Heart right ventricle (tissue), 16 donors: Measurements from ENCODE around the gene JPH2. TPM values are rescaled to one million over a fixed set of nuclear protein-coding genes. Genes with fewer than 3 reads are reported as not detected.

Source experiments
- ATAC-seq, 8 donors: fragments of 200-7000 bp; cut with Tn5 transposase; one replicate each; pipeline ENCODE4 v1.9.1; 2020; ENCODE audit warnings: mild to moderate bottlenecking in 8 of 8, moderate library complexity in 8 of 8, moderate number of reproducible peaks in 1 of 8
- DNase-seq, 2 donors: peaks; one replicate each; pipeline ENCODE4 v3.0.0-alpha.2; 2020
- H3K27ac ChIP-seq, 10 donors: fragments of 200-600 bp; sonication (generic) in 2 of 10; one replicate each; pipeline versions ENCODE4 v1.5.0 to v1.8.0; 2020 to 2022; ENCODE audit warnings: mild to moderate bottlenecking in 3 of 10
- H3K27me3 ChIP-seq, 7 donors: fragments of 200-600 bp; one replicate each; pipeline ENCODE4 v1.8.0; 2021 to 2022; ENCODE audit warnings: mild to moderate bottlenecking in 2 of 7
- H3K36me3 ChIP-seq, 9 donors: fragments of 200-600 bp; sonication (generic) in 1 of 9; one replicate each; pipeline versions ENCODE4 v1.5.0 to v1.8.0; 2020 to 2022; ENCODE audit warnings: mild to moderate bottlenecking in 2 of 9
- H3K4me1 ChIP-seq, 9 donors: fragments of 200-600 bp; sonication (generic) in 1 of 9; one replicate each; pipeline versions ENCODE4 v1.5.0 to v1.8.0; 2020 to 2022; ENCODE audit warnings: mild to moderate bottlenecking in 4 of 9
- H3K4me3 ChIP-seq, 10 donors: fragments of 200-600 bp; sonication (generic) in 2 of 10; one replicate each; pipeline versions ENCODE4 v1.5.0 to v1.8.0; 2020 to 2022; ENCODE audit warnings: mild to moderate bottlenecking in 7 of 10, moderate library complexity in 2 of 10
- H3K9me3 ChIP-seq, 11 donors: fragments of 200-600 bp in 10 of 11; sonication (generic) in 2 of 11; one replicate each; pipeline versions ENCODE4 v1.5.0 to v1.8.0; 2013 to 2022; ENCODE audit warnings: mild to moderate bottlenecking in 2 of 11, control low read depth in 1 of 11, moderate library complexity in 1 of 11
- CTCF ChIP-seq, 9 donors: fragments of 200-600 bp; sonication (generic) in 2 of 9; IDR thresholded peaks; one replicate each; pipeline versions ENCODE4 v1.5.0 to v1.8.0; 2021 to 2022; ENCODE audit warnings: antibody characterized with exemption in 9 of 9, mild to moderate bottlenecking in 5 of 9, moderate library complexity in 1 of 9
- WGBS, 2 donors: extraction: QIAGEN DNeasy Blood & Tissue Kit; methylation state at CpG; one replicate each; pipeline ENCODE4 v1.1.7; 2013; ENCODE audit warnings: inconsistent platforms in 1 of 2; 5-methylcytosine and 5-hydroxymethylcytosine counted together
- intact Hi-C, 10 donors: fragments of 100-400 bp; cut with DNase I; formaldehyde crosslinking; loops; one replicate each; pipeline versions ENCODE4 v1.11.1 to v1.14.2; 2022
- polyA plus RNA-seq, 2 donors: library from polyadenylated mRNA; stranded (reverse); fragments of 200-250 nt; gene quantifications; one replicate each; pipeline ENCODE4 v1.2.3, GENCODE V29; 2013
- total RNA-seq, 10 donors: library from RNA; stranded (reverse); fragmentation: NEBNext Ultra II Directional in 3 of 10; extraction: Animal tissue kit (Norgen Biotek cat#: 25700) in 3 of 10; gene quantifications; one replicate each; pipeline versions ENCODE4 v1.2.1 to v1.2.4, GENCODE V29; 2021 to 2023
- donor health status: Arrhythmogenic right ventricular cardiomyopathy.
- donor health status: ischemic (EF 13 %, LVEDD 7.1; RV severe dilation, severe dysfunction).
- donor health status: healthy with polysubstance abuse.
- donor health status: DM: no; HTN: yes; CAD: no.
- donor health status: DM: no; HTN: no; CAD: no.
- donor health status: ischemic (EF 25% LVEDD 6.9; RV normal size, moderate dysfunction).
- donor health status: ischemic (EF 25% LVEDD 5.7; RV mildly dilated, moderate dysfunction).
- donor health status: healthy.
- donor health status: DM: yes; HTN: yes; CAD: no.
- donor health status: Ischemic cardiomyopathy.
- donor health status: ischemic (EF 35%, LVEDD 5.7; RV mildly dilated, moderate dysfunction).
- donor health status: nonischemic (EF 11% LVEDD 7.7; RV severe dilation, severe dysfunction).
- donor health status: DM: yes; HTN: yes; CAD: no.
- donor health status: PGD.
- donor health status: ischemic (EF 29% LVEDD 5.4; RV normal size, mild dysfunction).
- donor health status: nonischemic (EF 23%, LVEDD 6.1; RV moderate dilation, normal function).

The JPH2 gene
- total and polyA plus RNA-seq, 12 donors: 61.9 to 215 (median 146) TPM

GRCh38 chr20:44118185-44119033 is 68.6 kb downstream of the JPH2 start:
- intact Hi-C loops: loop anchor here in 4 of 10 donors (2.0 to 10.0 kb wide), 4 partner anchors 68 to 186 kb away; partner anchors contain the start of gene JPH2 (in 1 of the 4)
- TF ChIP-seq CTCF (IDR thresholded peaks at IDR 0.05): no peak
- DNase-seq: no peak
- no peak for ATAC-seq
- Histone ChIP-seq H3K4me3 (no peak overlapping the region), H3K36me3 (peaks cover 0 to 23% (median 0%) of the 10 kb centered on the region in 9 donors), H3K4me1 (peaks cover 0 to 80% (median 19%) of the 10 kb centered on the region in 9 donors), H3K27me3 (peaks cover 0 to 18% (median 9%) of the 10 kb centered on the region in 7 donors), H3K9me3 (no peaks in the 10 kb centered on the region), H3K27ac (peak overlapping the region in 4 of 10 donors; percentile 25 to 44 (median 37))
- WGBS, 2 donors: 82 to 84% methylated on average over 9 of the region's 9 CpGs

- WGBS, 2 donors: 75 to 80% methylated on average over 8 of the region's 8 CpGs
- intact Hi-C loops: loop anchor here in 7 of 10 donors (1.0 to 10.0 kb wide), 7 partner anchors 69 to 187 kb away; partner anchors contain the start of gene JPH2 (in 4 of the 7)
- H3K4me1 ChIP-seq: peaks cover 0 to 78% (median 18%) of the 10 kb centered on the region in 9 donors
Measured at GRCh38 chr20:44117296-44118184, 69.4 kb downstream of the JPH2 start.

GRCh38 chr20:44115762-44116644 is 71.0 kb downstream of the JPH2 start:
- 50 to 59% methylated on average over 53 to 76 of the region's 76 CpGs for WGBS, 2 donors
- intact Hi-C loops: loop anchor here in 9 of 10 donors (1.0 to 10.0 kb wide), 8 partner anchors 71 to 189 kb away; partner anchors contain the start of gene JPH2 (in 2 of the 9)

More at GRCh38 chr20:44117296-44118184, 69.4 kb downstream of the JPH2 start:
- DNase-seq: no peak
- no peak for ATAC-seq
- Histone ChIP-seq H3K36me3 (peaks cover 0 to 28% (median 0%) of the 10 kb centered on the region in 9 donors), H3K27ac (peak overlapping the region in 6 of 10 donors; percentile 3 to 60 (median 25)), H3K27me3 (peaks cover 0 to 18% (median 9%) of the 10 kb centered on the region in 7 donors), H3K9me3 (no peaks in the 10 kb centered on the region), H3K4me3 (no peak overlapping the region)
- no peak for TF ChIP-seq CTCF (IDR thresholded peaks at IDR 0.05)

More at GRCh38 chr20:44115762-44116644, 71.0 kb downstream of the JPH2 start:
- Histone ChIP-seq H3K4me1 (peaks cover 0 to 76% (median 14%) of the 10 kb centered on the region in 9 donors), H3K9me3 (no peaks in the 10 kb centered on the region), H3K27ac (peak overlapping the region in 6 of 10 donors; percentile 16 to 60 (median 32)), H3K4me3 (no peak overlapping the region), H3K36me3 (peaks cover 0 to 31% (median 0%) of the 10 kb centered on the region in 9 donors), H3K27me3 (peaks cover 0 to 18% (median 9%) of the 10 kb centered on the region in 7 donors)
- TF ChIP-seq CTCF (IDR thresholded peaks at IDR 0.05): no peak
- DNase-seq: no peak
- peak in 6 of 8 donors; percentile 3 to 31 (median 14) for ATAC-seq
